GM12878 (cell line): ENCODE measurements around the gene ANTXR1. TPM values are rescaled to one million over a fixed set of nuclear protein-coding genes. Genes with fewer than 3 reads are reported as not detected.

Source experiments
- ETV6 ChIP-seq, 2 experiments: fragments of 450-650 bp in 1 of 2; IDR thresholded peaks in 1 of 2; conservative IDR thresholded peaks in 1 of 2; 2 replicates each; pipeline ENCODE4 v1.6.1; 2014; ENCODE audit warnings: antibody characterized with exemption in 1 of 2, borderline replicate concordance in 1 of 2, low read depth in 1 of 2, mild to moderate bottlenecking in 1 of 2, moderate library complexity in 1 of 2
- MYC ChIP-seq: IDR thresholded peaks from 2 replicates; pipeline ENCODE4 v1.6.1; 2011; ENCODE audit warnings: mild to moderate bottlenecking, low read length, moderate library complexity, inconsistent platforms; ENCODE audit not compliant: insufficient read depth, insufficient replicate concordance, insufficient read length, severe bottlenecking
- PKNOX1 ChIP-seq: fragments of 450-650 bp; IDR thresholded peaks from 2 replicates; pipeline ENCODE4 v1.6.1; 2016; ENCODE audit warnings: mild to moderate bottlenecking
- RBBP5 ChIP-seq: fragments of 200-600 bp; sonication (generic); conservative IDR thresholded peaks from 2 replicates; pipeline ENCODE4 v1.6.1; 2016
- SMARCA5 ChIP-seq: fragments of 450-650 bp; IDR thresholded peaks from 2 replicates; pipeline ENCODE4 v1.6.1; 2017; ENCODE audit warnings: mild to moderate bottlenecking
- microRNA-seq: library from miRNA; unstranded; fragments of <30 nt; microRNA quantifications from one replicate; pipeline ENCODE4, GENCODE V29; 2018
- polyA plus RNA-seq, 11 experiments: library from polyadenylated mRNA; depleted of rRNA in 4 of 11; unstranded in 6 of 11; stranded (reverse) in 5 of 11; fragments of >200 nt; fragmentation: Nextera tagmentation in 4 of 11; fragmentation: Illumina TruSeq in 1 of 11; extraction: Ambion mirVana in 4 of 11; extraction: Trizol in 1 of 11; gene quantifications; 1 replicate in 1 of 11; 2 replicates in 10 of 11; pipeline versions ENCODE4 v1.2.1 to v1.2.3, GENCODE V29; 2011 to 2016; ENCODE audit warnings: inconsistent platforms in 2 of 11, missing spikeins in 2 of 11, low read depth in 1 of 11
- small RNA-seq: library from RNA; depleted of rRNA; stranded (forward); fragments of <200 nt; gene quantifications from one replicate; pipeline ENCODE3, GENCODE V24; 2014
- total RNA-seq, 4 experiments: library from RNA; depleted of rRNA in 3 of 4; stranded (reverse); fragments of >200 nt in 3 of 4; fragmentation: Illumina TruSeq in 1 of 4; extraction: Trizol in 1 of 4; gene quantifications; 2 replicates each; pipeline versions ENCODE4 v1.2.1 to v1.2.3, GENCODE V29; 2013 to 2021

The ANTXR1 gene
- total and polyA plus RNA-seq, 10 of the 15 experiments (the other 5 are each of a cell fraction or from before 2014, with no cell fraction given) = 0.09 to 0.26 TPM; not detected in 8

- TF ChIP-seq PKNOX1 (no peak), MYC (no peak), SMARCA5 (no peak), ETV6 (conservative IDR thresholded peaks at IDR 0.05 in 1 of 2, IDR thresholded peaks at IDR 0.05 in 1 of 2; ENCODE audit: borderline replicate concordance in 1 of 2, low read depth in 1 of 2) (no peak), RBBP5 (no peak)
These were observed 285.9 kb downstream of the ANTXR1 start (continued) for GRCh38 chr2:69298862-69299261.

Small RNAs within 50 kb of the gene (microRNA-seq; reads per million reads assigned to microRNA genes)
- gene MIR3126 = not detected

Small RNAs within 50 kb of the gene (small RNA-seq; reads per million reads assigned to genes)
- not detected for gene MIR3126
- gene RNA5SP96 = not detected
- not detected for gene RNU6-1216P

Other genes starting within 250 kb of the ANTXR1 start
- not detected in 2 replicates for gene BMP10, start 141.8 kb upstream of the ANTXR1 start, total RNA-seq (2014; rRNA removed)
- not detected in 2 replicates for gene BMP10, start 141.8 kb upstream of the ANTXR1 start, total RNA-seq (2014; rRNA removed; fragmentation: Illumina TruSeq; extraction: Trizol)
- not detected in 2 replicates for gene BMP10, start 141.8 kb upstream of the ANTXR1 start, total RNA-seq (2021)
- not detected in 2 replicates for gene BMP10, start 141.8 kb upstream of the ANTXR1 start, polyA plus RNA-seq (2011; rRNA removed)
- gene BMP10, start 141.8 kb upstream of the ANTXR1 start, polyA plus RNA-seq (2014; fragmentation: Illumina TruSeq; extraction: Trizol) = 0.04 TPM in 1 of 2 replicates, not detected in the other
- gene BMP10, start 141.8 kb upstream of the ANTXR1 start, polyA plus RNA-seq (2014; fragmentation: Nextera tagmentation; extraction: Ambion mirVana) = not detected
- gene BMP10, start 141.8 kb upstream of the ANTXR1 start, polyA plus RNA-seq (2014; rRNA removed) = not detected in 2 replicates
- not detected for gene BMP10, start 141.8 kb upstream of the ANTXR1 start, polyA plus RNA-seq (2016; fragmentation: Nextera tagmentation; extraction: Ambion mirVana)
- not detected in 2 replicates for gene GKN2, start 60.3 kb upstream of the ANTXR1 start, total RNA-seq (2014; rRNA removed)
- gene GKN2, start 60.3 kb upstream of the ANTXR1 start, total RNA-seq (2014; rRNA removed; fragmentation: Illumina TruSeq; extraction: Trizol) = not detected in 2 replicates
- not detected in 2 replicates for gene GKN2, start 60.3 kb upstream of the ANTXR1 start, total RNA-seq (2021)
- 0.19 TPM in 1 of 2 replicates, not detected in the other for gene GKN2, start 60.3 kb upstream of the ANTXR1 start, polyA plus RNA-seq (2011; rRNA removed)
- not detected in 2 replicates for gene GKN2, start 60.3 kb upstream of the ANTXR1 start, polyA plus RNA-seq (2014; fragmentation: Illumina TruSeq; extraction: Trizol)
- gene GKN2, start 60.3 kb upstream of the ANTXR1 start, polyA plus RNA-seq (2014; fragmentation: Nextera tagmentation; extraction: Ambion mirVana) = not detected
- not detected in 2 replicates for gene GKN2, start 60.3 kb upstream of the ANTXR1 start, polyA plus RNA-seq (2014; rRNA removed)
- not detected for gene GKN2, start 60.3 kb upstream of the ANTXR1 start, polyA plus RNA-seq (2016; fragmentation: Nextera tagmentation; extraction: Ambion mirVana)
- gene GKN1, start 38.5 kb upstream of the ANTXR1 start, total RNA-seq (2014; rRNA removed) = not detected in 2 replicates
- gene GKN1, start 38.5 kb upstream of the ANTXR1 start, total RNA-seq (2014; rRNA removed; fragmentation: Illumina TruSeq; extraction: Trizol) = not detected in 2 replicates
- gene GKN1, start 38.5 kb upstream of the ANTXR1 start, total RNA-seq (2021) = not detected in 2 replicates
- not detected in 2 replicates for gene GKN1, start 38.5 kb upstream of the ANTXR1 start, polyA plus RNA-seq (2011; rRNA removed)
- not detected in 2 replicates for gene GKN1, start 38.5 kb upstream of the ANTXR1 start, polyA plus RNA-seq (2014; fragmentation: Illumina TruSeq; extraction: Trizol)
- not detected for gene GKN1, start 38.5 kb upstream of the ANTXR1 start, polyA plus RNA-seq (2014; fragmentation: Nextera tagmentation; extraction: Ambion mirVana)
- gene GKN1, start 38.5 kb upstream of the ANTXR1 start, polyA plus RNA-seq (2014; rRNA removed) = not detected in 2 replicates
- gene GKN1, start 38.5 kb upstream of the ANTXR1 start, polyA plus RNA-seq (2016; fragmentation: Nextera tagmentation; extraction: Ambion mirVana) = not detected